Activated CD4-positive, alpha-beta memory T cell treated with anti-CD3 and anti-CD28 coated beads for 36 hours (primary cell): ENCODE measurements around the gene XXYLT1. TPM values are rescaled to one million over a fixed set of nuclear protein-coding genes. Genes with fewer than 3 reads are reported as not detected.
"Not testable (repeated sequence)": the region's sequence is repeated elsewhere in the genome, so short reads cannot be mapped to it uniquely, and the experiment has no call there.

Experiments
- CTCF ChIA-PET: fragments of 350-600 bp; sonication (Branson Sonifier 250); formaldehyde crosslinking; loops from one replicate; lab custom pipeline; 2021; ENCODE audit warnings: antibody characterized with exemption, inconsistent platforms; lab: Charles Lee
- POLR2A ChIA-PET: fragments of 350-600 bp; sonication (Branson Sonifier 250); formaldehyde crosslinking; loops from one replicate; lab custom pipeline; 2021; ENCODE audit warnings: antibody characterized with exemption; lab: Charles Lee
- DNase-seq: peaks from one replicate; pipeline ENCODE4 v3.0.0-alpha.2; 2020
- H3K27ac Mint-ChIP-seq: one replicate; pipeline ENCODE4 v1.8.0; 2021; ENCODE audit warnings: mixed read lengths
- H3K27me3 Mint-ChIP-seq: one replicate; pipeline ENCODE4 v1.8.0; 2021; ENCODE audit warnings: mixed read lengths
- H3K36me3 Mint-ChIP-seq: one replicate; pipeline ENCODE4 v1.8.0; 2021; ENCODE audit warnings: mixed read lengths
- H3K4me1 Mint-ChIP-seq: one replicate; pipeline ENCODE4 v1.8.0; 2021; ENCODE audit warnings: low read depth, mixed read lengths
- H3K4me3 Mint-ChIP-seq: one replicate; pipeline ENCODE4 v1.8.0; 2021; ENCODE audit warnings: mild to moderate bottlenecking, mixed read lengths
- H3K9me3 Mint-ChIP-seq: one replicate; pipeline ENCODE4 v1.8.0; 2021; ENCODE audit warnings: mixed read lengths
- intact Hi-C: fragments of 100-400 bp; cut with micrococcal nuclease; formaldehyde crosslinking; loops from one replicate; pipeline ENCODE4 v1.15.1; 2023
- total RNA-seq, 2 experiments: library from RNA; stranded (reverse); gene quantifications; one replicate each; pipeline ENCODE4 v1.2.3, GENCODE V29; 2021

The XXYLT1 gene
- total RNA-seq, 2 experiments from 2014 or later = 3.3 to 4.4 TPM

GRCh38 chr3:195221015-195221853, 49.7 kb downstream of the XXYLT1 start:
- peaks cover 11% of the 10 kb centered on the region for H3K36me3 Mint-ChIP-seq
- DNase-seq = no peak

DNA sequence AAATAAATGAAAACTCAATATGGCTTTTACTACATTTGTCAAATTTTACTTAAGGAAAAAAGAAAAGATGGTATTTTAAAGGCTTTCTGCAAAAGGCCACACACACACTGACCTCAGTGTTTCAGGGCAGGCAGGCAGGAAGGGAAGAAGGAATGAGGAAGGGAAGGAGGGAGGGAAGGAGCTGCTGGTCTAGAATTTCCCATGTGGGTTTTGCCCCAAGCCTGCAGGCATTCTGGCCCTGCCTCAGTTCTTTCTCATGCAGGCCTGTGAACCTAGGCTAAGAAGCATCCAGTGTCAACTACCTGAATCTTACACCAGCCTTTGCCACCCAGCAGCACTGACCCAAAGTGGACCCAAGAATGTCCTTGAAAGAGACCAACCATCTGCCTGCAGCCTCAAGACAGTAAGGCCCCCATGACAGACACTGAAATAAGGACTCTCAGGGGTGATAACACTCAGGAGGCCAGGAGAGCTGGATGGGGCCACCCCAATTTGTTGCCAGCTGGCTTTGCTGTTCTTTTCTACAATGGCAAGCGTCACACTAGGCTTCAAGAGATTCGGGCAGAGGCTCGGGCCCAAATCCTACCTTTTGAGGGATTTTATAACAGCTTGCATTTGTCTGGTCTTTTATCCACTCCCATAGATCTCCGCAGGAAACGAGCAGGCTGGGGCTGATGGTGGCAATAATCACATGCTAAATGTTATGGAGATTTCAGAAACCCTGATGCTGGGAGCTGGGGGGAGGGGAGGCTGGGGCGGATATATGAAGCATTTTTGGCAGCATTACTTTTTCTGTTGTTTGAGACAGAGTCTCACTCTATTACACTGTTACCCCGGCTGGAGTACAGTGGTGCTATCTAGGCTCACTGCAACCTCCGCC, 51.4 kb downstream of the XXYLT1 start:
- ChIA-PET POLR2A (no interaction called here), CTCF (no interaction called here)
- peaks cover 3% of the 10 kb centered on the region for H3K9me3 Mint-ChIP-seq
- H3K27ac Mint-ChIP-seq = no peak overlapping the region
- no peaks in the 10 kb centered on the region for H3K27me3 Mint-ChIP-seq
- no peak overlapping the region for H3K4me3 Mint-ChIP-seq
- no peak for DNase-seq
- intact Hi-C loops = no loop called here
- no peaks in the 10 kb centered on the region for H3K4me1 Mint-ChIP-seq
- H3K36me3 Mint-ChIP-seq = peaks cover 8% of the 10 kb centered on the region

More at GRCh38 chr3:195221015-195221853, 49.7 kb downstream of the XXYLT1 start:
- intact Hi-C loops = no loop called here
- Mint-ChIP-seq H3K4me1 (no peaks in the 10 kb centered on the region), H3K4me3 (no peak overlapping the region), H3K9me3 (peaks cover 3% of the 10 kb centered on the region), H3K27me3 (no peaks in the 10 kb centered on the region), H3K27ac (no peak overlapping the region)
- ChIA-PET CTCF (interaction anchor here (1.0 kb wide), 1 partner anchor 50 kb away, joined by 4 read pairs; the partner anchor contains the start of gene XXYLT1), POLR2A (no interaction called here)

GRCh38 chr3:195218331-195218730, 52.6 kb downstream of the XXYLT1 start:
- H3K4me1 Mint-ChIP-seq, CTCF ChIA-PET, H3K27me3 Mint-ChIP-seq, DNase-seq, H3K4me3 Mint-ChIP-seq, intact Hi-C loops, POLR2A ChIA-PET, H3K36me3 Mint-ChIP-seq, H3K9me3 Mint-ChIP-seq, H3K27ac Mint-ChIP-seq: not testable (repeated sequence)

- DNase-seq, CTCF ChIA-PET, POLR2A ChIA-PET, H3K36me3 Mint-ChIP-seq, H3K27me3 Mint-ChIP-seq, H3K9me3 Mint-ChIP-seq, H3K27ac Mint-ChIP-seq, H3K4me3 Mint-ChIP-seq, intact Hi-C loops, H3K4me1 Mint-ChIP-seq: not testable (repeated sequence)
These were observed 55.4 kb downstream of the XXYLT1 start for GRCh38 chr3:195215576-195215975.

GRCh38 chr3:195214381-195214780, 56.6 kb downstream of the XXYLT1 start:
- POLR2A ChIA-PET = no interaction called here
- CTCF ChIA-PET = no interaction called here
- Mint-ChIP-seq H3K4me1 (no peaks in the 10 kb centered on the region), H3K9me3 (peaks cover 3% of the 10 kb centered on the region), H3K27me3 (no peaks in the 10 kb centered on the region), H3K36me3 (peaks cover 3% of the 10 kb centered on the region), H3K27ac (no peak overlapping the region), H3K4me3 (no peak overlapping the region)
- no peak for DNase-seq
- intact Hi-C loops = no loop called here

GRCh38 chr3:195213639-195214315, 57.2 kb downstream of the XXYLT1 start:
- POLR2A ChIA-PET = no interaction called here

GRCh38 chr3:195212749-195213375, 58.1 kb downstream of the XXYLT1 start:
- H3K27ac Mint-ChIP-seq = no peak overlapping the region
- peaks cover 8% of the 10 kb centered on the region for H3K4me1 Mint-ChIP-seq
- ChIA-PET CTCF (no interaction called here), POLR2A (no interaction called here)
- intact Hi-C loops = no loop called here
- no peak for DNase-seq
- H3K4me3 Mint-ChIP-seq = no peak overlapping the region
- H3K27me3 Mint-ChIP-seq = no peaks in the 10 kb centered on the region
- no peaks in the 10 kb centered on the region for H3K9me3 Mint-ChIP-seq
- no peaks in the 10 kb centered on the region for H3K36me3 Mint-ChIP-seq

More at GRCh38 chr3:195213639-195214315, 57.2 kb downstream of the XXYLT1 start:
- Mint-ChIP-seq H3K4me1 (peaks cover 1% of the 10 kb centered on the region), H3K27me3 (no peaks in the 10 kb centered on the region), H3K27ac (no peak overlapping the region), H3K9me3 (no peaks in the 10 kb centered on the region), H3K4me3 (no peak overlapping the region), H3K36me3 (no peaks in the 10 kb centered on the region)
- intact Hi-C loops = no loop called here
- no peak for DNase-seq
- CTCF ChIA-PET = no interaction called here

DNA sequence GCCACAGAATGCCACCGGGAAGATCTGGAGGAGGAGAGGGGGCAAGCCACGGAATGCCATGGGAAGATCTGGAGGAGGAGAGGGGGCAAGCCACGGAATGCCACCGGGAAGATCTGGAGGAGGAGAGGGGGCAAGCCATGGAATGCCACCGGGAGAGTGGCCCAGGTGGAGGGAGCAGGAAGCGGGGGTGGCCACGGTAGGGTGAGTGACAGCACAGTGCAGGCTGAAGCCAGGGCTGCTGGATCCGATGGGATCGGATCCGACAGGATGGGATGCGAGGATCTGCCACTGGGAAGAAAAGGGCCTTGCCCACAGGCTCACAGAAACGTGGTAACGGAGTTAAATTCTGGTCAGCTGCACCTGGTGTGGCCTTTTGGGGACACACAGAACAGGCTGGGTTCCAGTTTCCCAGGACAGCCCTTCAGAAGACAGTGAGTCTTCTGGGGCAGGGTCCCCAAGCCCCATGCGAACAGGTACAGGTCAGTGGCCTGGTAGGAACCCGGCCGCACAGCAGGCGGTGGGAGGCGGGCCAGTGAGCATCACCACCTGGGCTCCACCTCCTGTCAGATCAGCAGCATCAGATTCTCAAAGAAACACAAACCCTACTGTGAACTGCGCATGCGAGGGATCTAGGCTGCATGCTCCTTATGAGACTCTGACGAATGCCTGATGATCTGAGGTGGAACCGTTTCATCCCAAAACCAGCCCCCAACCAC, 58.8 kb downstream of the XXYLT1 start:
- intact Hi-C loops = no loop called here
- POLR2A ChIA-PET = no interaction called here
- CTCF ChIA-PET = no interaction called here
- Mint-ChIP-seq H3K4me3 (no peak overlapping the region), H3K36me3 (no peaks in the 10 kb centered on the region), H3K27me3 (no peaks in the 10 kb centered on the region), H3K4me1 (peaks cover 10% of the 10 kb centered on the region), H3K9me3 (no peaks in the 10 kb centered on the region), H3K27ac (no peak overlapping the region)
- no peak for DNase-seq

- Mint-ChIP-seq H3K27ac (no peak overlapping the region), H3K4me3 (no peak overlapping the region), H3K4me1 (peaks cover 11% of the 10 kb centered on the region), H3K9me3 (no peaks in the 10 kb centered on the region), H3K36me3 (no peaks in the 10 kb centered on the region), H3K27me3 (no peaks in the 10 kb centered on the region)
- intact Hi-C loops = no loop called here
- CTCF ChIA-PET = interaction anchor here (0.6 kb wide), 1 partner anchor 26 kb away, joined by 4 read pairs; no protein-coding TSS in a partner anchor
- POLR2A ChIA-PET = no interaction called here
- no peak for DNase-seq
These were observed 60.5 kb downstream of the XXYLT1 start for GRCh38 chr3:195210266-195210973.

DNA sequence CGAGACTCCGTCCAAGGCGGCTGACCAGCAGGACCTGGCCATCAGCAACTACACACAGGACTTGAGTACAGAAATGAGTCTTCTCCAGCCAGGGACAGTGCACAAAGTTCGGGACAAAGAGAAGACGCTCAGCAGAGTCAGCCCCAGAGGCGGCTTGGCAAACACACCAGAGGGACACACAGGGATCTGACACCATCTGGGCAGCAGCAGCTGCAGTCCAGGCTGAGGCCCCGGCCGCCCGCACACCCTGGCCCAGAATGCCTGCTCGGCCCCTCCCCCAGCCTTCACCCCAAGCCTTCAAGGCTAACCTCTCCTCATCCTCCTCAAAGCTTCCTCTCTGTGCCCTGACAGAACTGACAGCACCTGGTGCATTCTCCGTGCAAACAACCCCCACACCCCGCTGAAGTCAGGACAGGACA, 61.1 kb downstream of the XXYLT1 start:
- no peaks in the 10 kb centered on the region for H3K36me3 Mint-ChIP-seq
- no peak overlapping the region for H3K4me3 Mint-ChIP-seq
- intact Hi-C loops = loop anchor here (2.0 kb wide), 1 partner anchor 41 kb away; no protein-coding TSS in a partner anchor
- peaks cover 14% of the 10 kb centered on the region for H3K4me1 Mint-ChIP-seq
- POLR2A ChIA-PET = no interaction called here
- no peaks in the 10 kb centered on the region for H3K27me3 Mint-ChIP-seq
- no peak overlapping the region for H3K27ac Mint-ChIP-seq
- no peaks in the 10 kb centered on the region for H3K9me3 Mint-ChIP-seq
- no peak for DNase-seq
- CTCF ChIA-PET = no interaction called here
